HepG2 (cell line): ENCODE data around the gene UEVLD. TPM values are rescaled to one million over a fixed set of nuclear protein-coding genes. Genes with fewer than 3 reads are reported as not detected.

Experiments used
- ELF1 ChIP-seq: sonication (generic); formaldehyde crosslinking; IDR thresholded peaks from 2 replicates; pipeline ENCODE4 v1.4.0; 2020; ENCODE audit warnings: missing genetic modification reagents
- MED8 ChIP-seq: sonication (generic); formaldehyde crosslinking; IDR thresholded peaks from 2 replicates; pipeline ENCODE4 v1.8.1; 2023; ENCODE audit warnings: mild to moderate bottlenecking, missing genetic modification reagents; ENCODE audit not compliant: insufficient replicate concordance
- PITX1 ChIP-seq: sonication (generic); formaldehyde crosslinking; IDR thresholded peaks from 2 replicates; pipeline ENCODE4 v1.5.1; 2020; ENCODE audit warnings: mild to moderate bottlenecking, missing genetic modification reagents
- RARA ChIP-seq: IDR thresholded peaks from 2 replicates; pipeline ENCODE4 v1.6.1; 2016; ENCODE audit warnings: missing genetic modification reagents, missing compliant biosample characterization
- RFX3 ChIP-seq: IDR thresholded peaks from 2 replicates; pipeline ENCODE4 v1.6.1; 2016; ENCODE audit warnings: missing biosample characterization, missing genetic modification reagents
- ZIK1 ChIP-seq: sonication (generic); formaldehyde crosslinking; IDR thresholded peaks from 2 replicates; pipeline ENCODE4 v1.5.0; 2020; ENCODE audit warnings: mild to moderate bottlenecking, low read depth, missing genetic modification reagents, borderline replicate concordance
- ZNF101 ChIP-seq: sonication (generic); formaldehyde crosslinking; IDR thresholded peaks from 2 replicates; pipeline ENCODE4 v1.4.0; 2020; ENCODE audit warnings: mild to moderate bottlenecking, low read depth, missing genetic modification reagents, borderline replicate concordance
- ZNF234 ChIP-seq: sonication (generic); formaldehyde crosslinking; conservative IDR thresholded peaks from 2 replicates; pipeline ENCODE4 v1.5.1; 2020; ENCODE audit warnings: mild to moderate bottlenecking, missing genetic modification reagents
- ZNF446 ChIP-seq: sonication (generic); formaldehyde crosslinking; IDR thresholded peaks from 2 replicates; pipeline ENCODE4 v1.5.0; 2020; ENCODE audit warnings: mild to moderate bottlenecking, missing genetic modification reagents
- ZNF547 ChIP-seq: sonication (generic); formaldehyde crosslinking; IDR thresholded peaks from 2 replicates; pipeline ENCODE4 v1.5.1; 2020; ENCODE audit warnings: mild to moderate bottlenecking, missing genetic modification reagents
- polyA plus RNA-seq, 8 experiments: library from polyadenylated mRNA; depleted of rRNA in 3 of 8; stranded (reverse) in 7 of 8; unstranded in 1 of 8; fragments of >200 nt; fragmentation: Illumina TruSeq in 4 of 8; extraction: Trizol in 4 of 8; gene quantifications; 2 replicates each; pipeline versions ENCODE4 v1.2.1 to v1.2.3, GENCODE V29; 2011 to 2016; ENCODE audit warnings: low read depth in 4 of 8, missing spikeins in 1 of 8, mixed read lengths in 1 of 8; ENCODE audit not compliant: insufficient read depth in 1 of 8
- total RNA-seq, 5 experiments: library from RNA; depleted of rRNA; stranded (reverse); fragments of >200 nt; fragmentation: Illumina TruSeq; extraction: Trizol; gene quantifications; 2 replicates each; pipeline ENCODE4 v1.2.3, GENCODE V29; 2016; ENCODE audit warnings: low read depth in 1 of 5
- TF ChIP-seq, protein P1 (sequence below): sonication (generic); formaldehyde crosslinking; IDR thresholded peaks from 2 replicates; pipeline ENCODE4 v1.5.0; 2020; ENCODE audit warnings: mild to moderate bottlenecking, missing genetic modification reagents
- TF ChIP-seq, protein P2 (sequence below): sonication (generic); formaldehyde crosslinking; IDR thresholded peaks from 2 replicates; pipeline ENCODE4 v1.5.0; 2020; ENCODE audit warnings: missing genetic modification reagents
- TF ChIP-seq, protein P3 (sequence below): sonication (generic); formaldehyde crosslinking; IDR thresholded peaks from 2 replicates; pipeline ENCODE4 v1.4.0; 2020; ENCODE audit warnings: missing genetic modification reagents, borderline replicate concordance
- TF ChIP-seq, protein P4 (sequence below), 2 experiments: sonication (generic) in 1 of 2; formaldehyde crosslinking in 1 of 2; IDR thresholded peaks; 2 replicates each; pipeline versions ENCODE4 v1.5.1 to v1.6.1; 2011 to 2020; ENCODE audit warnings: borderline replicate concordance in 1 of 2, low read depth in 1 of 2, low read length in 1 of 2, mild to moderate bottlenecking in 1 of 2, missing genetic modification reagents in 1 of 2, moderate library complexity in 1 of 2
- TF ChIP-seq, protein P5 (sequence below): sonication (generic); formaldehyde crosslinking; IDR thresholded peaks from 2 replicates; pipeline ENCODE4 v1.5.0; 2020; ENCODE audit warnings: mild to moderate bottlenecking, missing genetic modification reagents

The UEVLD gene
- total and polyA plus RNA-seq, 2 of the 13 experiments (the other 11 are each of a cell fraction or from before 2014, with no cell fraction given), result 5.7 to 13.7 TPM

DNA sequence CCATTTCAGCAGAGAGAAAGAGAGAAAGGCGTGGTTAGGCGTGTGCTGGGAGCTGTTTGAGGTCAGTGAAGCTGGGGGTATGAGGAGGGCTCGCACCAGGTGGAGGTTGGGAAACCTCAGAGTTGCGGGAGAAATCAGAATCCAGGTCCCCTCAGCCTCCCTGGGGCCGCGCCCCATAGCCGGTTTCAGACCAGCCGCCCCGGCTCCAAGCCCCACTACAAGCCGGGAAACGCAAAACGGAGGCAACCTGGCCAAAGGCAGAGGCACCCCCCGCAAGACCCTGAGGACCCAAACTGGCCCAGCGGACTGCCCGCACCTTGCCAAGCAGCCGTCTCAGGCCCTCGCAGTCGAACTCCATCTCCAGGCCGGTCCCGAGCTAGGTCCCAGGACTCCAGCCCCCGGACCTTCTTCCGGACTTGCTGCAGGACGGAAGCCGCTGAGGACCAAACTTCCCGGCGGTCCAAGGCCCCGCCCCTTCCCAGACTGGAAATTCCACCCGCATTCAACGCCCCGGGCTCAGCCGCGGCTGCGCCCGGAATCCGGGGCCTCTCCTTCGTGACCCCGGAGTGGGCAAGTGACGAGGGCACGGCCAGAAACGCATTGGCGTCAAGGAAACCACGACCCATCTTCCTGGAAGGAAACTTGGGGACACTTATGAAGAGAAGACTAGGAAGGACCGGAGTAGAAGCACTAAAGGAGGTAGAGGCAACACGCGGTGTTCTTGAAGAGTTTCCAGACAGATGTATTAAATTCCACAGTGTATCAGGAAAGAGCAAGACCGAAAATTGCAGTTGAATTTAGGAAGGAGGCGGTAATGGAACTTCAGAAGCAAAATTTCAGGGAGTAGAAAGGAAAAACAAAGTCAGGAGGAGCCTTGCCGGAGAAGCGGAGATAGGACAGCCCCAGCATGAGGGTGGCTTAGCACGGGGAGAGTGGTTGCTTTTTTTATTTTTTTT, at the start of gene UEVLD (continued):
- TF ChIP-seq ZNF234 (CRISPR knock-in tag) (no peak), RFX3 (CRISPR knock-in tag) (no peak), ZIK1 (CRISPR knock-in tag) (no peak), ELF1 (CRISPR knock-in tag) (peak; percentile 99), ZNF101 (CRISPR knock-in tag) (no peak), ZNF446 (CRISPR knock-in tag) (no peak), MED8 (no peak), PITX1 (CRISPR knock-in tag) (0 out of 2 replicates have a peak, but pooled peaks have one; percentile 46), ZNF547 (CRISPR knock-in tag) (peak; percentile 89), RARA (CRISPR knock-in tag) (peak; percentile 50; the same call in 1 of the 2 replicates)
- TF ChIP-seq, protein P1, sequence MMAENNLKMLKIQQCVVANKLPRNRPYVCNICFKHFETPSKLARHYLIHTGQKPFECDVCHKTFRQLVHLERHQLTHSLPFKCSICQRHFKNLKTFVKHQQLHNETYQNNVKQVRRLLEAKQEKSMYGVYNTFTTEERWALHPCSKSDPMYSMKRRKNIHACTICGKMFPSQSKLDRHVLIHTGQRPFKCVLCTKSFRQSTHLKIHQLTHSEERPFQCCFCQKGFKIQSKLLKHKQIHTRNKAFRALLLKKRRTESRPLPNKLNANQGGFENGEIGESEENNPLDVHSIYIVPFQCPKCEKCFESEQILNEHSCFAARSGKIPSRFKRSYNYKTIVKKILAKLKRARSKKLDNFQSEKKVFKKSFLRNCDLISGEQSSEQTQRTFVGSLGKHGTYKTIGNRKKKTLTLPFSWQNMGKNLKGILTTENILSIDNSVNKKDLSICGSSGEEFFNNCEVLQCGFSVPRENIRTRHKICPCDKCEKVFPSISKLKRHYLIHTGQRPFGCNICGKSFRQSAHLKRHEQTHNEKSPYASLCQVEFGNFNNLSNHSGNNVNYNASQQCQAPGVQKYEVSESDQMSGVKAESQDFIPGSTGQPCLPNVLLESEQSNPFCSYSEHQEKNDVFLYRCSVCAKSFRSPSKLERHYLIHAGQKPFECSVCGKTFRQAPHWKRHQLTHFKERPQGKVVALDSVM, result peak; percentile 63; the same call in 1 of the 2 replicates
- TF ChIP-seq, protein P2, sequence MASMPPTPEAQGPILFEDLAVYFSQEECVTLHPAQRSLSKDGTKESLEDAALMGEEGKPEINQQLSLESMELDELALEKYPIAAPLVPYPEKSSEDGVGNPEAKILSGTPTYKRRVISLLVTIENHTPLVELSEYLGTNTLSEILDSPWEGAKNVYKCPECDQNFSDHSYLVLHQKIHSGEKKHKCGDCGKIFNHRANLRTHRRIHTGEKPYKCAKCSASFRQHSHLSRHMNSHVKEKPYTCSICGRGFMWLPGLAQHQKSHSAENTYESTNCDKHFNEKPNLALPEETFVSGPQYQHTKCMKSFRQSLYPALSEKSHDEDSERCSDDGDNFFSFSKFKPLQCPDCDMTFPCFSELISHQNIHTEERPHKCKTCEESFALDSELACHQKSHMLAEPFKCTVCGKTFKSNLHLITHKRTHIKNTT (CRISPR knock-in tag), result no peak
- TF ChIP-seq, protein P3, sequence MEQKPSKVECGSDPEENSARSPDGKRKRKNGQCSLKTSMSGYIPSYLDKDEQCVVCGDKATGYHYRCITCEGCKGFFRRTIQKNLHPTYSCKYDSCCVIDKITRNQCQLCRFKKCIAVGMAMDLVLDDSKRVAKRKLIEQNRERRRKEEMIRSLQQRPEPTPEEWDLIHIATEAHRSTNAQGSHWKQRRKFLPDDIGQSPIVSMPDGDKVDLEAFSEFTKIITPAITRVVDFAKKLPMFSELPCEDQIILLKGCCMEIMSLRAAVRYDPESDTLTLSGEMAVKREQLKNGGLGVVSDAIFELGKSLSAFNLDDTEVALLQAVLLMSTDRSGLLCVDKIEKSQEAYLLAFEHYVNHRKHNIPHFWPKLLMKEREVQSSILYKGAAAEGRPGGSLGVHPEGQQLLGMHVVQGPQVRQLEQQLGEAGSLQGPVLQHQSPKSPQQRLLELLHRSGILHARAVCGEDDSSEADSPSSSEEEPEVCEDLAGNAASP, result peak; percentile 30; the same call in 1 of the 2 replicates
- TF ChIP-seq, protein P4, sequence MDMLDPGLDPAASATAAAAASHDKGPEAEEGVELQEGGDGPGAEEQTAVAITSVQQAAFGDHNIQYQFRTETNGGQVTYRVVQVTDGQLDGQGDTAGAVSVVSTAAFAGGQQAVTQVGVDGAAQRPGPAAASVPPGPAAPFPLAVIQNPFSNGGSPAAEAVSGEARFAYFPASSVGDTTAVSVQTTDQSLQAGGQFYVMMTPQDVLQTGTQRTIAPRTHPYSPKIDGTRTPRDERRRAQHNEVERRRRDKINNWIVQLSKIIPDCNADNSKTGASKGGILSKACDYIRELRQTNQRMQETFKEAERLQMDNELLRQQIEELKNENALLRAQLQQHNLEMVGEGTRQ (IDR thresholded peaks at IDR 0.05; ENCODE audit: low read depth, low read length), result no peak
- TF ChIP-seq, protein P4 (CRISPR knock-in tag; IDR thresholded peaks at IDR 0.05; ENCODE audit: borderline replicate concordance), result no peak
- TF ChIP-seq, protein P5, sequence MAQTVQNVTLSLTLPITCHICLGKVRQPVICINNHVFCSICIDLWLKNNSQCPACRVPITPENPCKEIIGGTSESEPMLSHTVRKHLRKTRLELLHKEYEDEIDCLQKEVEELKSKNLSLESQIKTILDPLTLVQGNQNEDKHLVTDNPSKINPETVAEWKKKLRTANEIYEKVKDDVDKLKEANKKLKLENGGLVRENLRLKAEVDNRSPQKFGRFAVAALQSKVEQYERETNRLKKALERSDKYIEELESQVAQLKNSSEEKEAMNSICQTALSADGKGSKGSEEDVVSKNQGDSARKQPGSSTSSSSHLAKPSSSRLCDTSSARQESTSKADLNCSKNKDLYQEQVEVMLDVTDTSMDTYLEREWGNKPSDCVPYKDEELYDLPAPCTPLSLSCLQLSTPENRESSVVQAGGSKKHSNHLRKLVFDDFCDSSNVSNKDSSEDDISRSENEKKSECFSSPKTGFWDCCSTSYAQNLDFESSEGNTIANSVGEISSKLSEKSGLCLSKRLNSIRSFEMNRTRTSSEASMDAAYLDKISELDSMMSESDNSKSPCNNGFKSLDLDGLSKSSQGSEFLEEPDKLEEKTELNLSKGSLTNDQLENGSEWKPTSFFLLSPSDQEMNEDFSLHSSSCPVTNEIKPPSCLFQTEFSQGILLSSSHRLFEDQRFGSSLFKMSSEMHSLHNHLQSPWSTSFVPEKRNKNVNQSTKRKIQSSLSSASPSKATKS, result no peak; the same call in 1 of the 2 replicates
